Measurements from ENCODE around the gene TMCO4.

Gene TMCO4

DNA sequence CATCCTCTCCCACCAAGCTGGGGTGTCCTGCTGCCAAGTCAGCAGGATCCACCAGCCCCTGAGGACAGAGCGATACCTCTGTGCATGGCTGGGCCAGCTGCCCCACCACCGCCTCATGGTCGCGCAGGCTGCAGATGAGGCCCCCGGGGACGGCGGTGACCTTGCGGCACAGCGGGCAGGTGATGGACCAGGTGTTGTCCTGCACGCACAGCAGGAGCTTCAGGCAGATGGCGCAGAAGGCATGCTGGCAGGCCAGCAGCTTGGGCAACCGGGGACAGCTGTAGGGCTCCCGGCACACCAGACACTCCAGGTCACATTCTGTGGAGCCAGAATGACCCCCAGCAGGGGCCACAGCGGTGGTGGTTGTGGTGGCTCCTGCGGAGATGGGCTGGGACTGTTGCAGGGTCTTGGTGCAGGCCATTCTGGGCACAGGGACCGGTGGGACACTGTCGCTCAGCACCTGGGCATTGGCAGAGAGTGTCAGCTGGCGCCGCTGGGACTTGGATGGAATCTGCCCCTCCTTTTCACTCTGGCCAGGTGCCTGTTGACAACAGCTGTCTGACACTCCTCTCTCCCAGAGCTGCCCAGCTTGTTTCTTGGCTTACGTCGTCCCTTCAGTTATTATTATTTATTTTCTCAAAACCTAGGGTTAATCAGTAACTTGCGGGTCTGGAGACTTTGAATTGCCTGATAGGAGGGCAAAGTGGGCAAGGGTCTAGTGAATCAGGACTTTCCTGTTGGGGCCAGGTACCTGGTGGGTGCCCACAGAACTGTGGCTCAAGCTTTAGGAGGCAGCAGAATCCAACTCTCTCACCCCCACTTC, 15.2 kb upstream of the TMCO4 start, which contains the start of gene RNF186:
RNF186 (minus strand) TSS at position 603 of the 823 bp plus-strand sequence; CDS start at position 421, 182 bp downstream.
- H3K4me3 ChIP-seq (ENCODE audit: low read depth, low read length): no peak within 1 kb of the TSS
- no peaks in the 10 kb centered on the region for H3K36me3 ChIP-seq
- TF ChIP-seq, protein P1, sequence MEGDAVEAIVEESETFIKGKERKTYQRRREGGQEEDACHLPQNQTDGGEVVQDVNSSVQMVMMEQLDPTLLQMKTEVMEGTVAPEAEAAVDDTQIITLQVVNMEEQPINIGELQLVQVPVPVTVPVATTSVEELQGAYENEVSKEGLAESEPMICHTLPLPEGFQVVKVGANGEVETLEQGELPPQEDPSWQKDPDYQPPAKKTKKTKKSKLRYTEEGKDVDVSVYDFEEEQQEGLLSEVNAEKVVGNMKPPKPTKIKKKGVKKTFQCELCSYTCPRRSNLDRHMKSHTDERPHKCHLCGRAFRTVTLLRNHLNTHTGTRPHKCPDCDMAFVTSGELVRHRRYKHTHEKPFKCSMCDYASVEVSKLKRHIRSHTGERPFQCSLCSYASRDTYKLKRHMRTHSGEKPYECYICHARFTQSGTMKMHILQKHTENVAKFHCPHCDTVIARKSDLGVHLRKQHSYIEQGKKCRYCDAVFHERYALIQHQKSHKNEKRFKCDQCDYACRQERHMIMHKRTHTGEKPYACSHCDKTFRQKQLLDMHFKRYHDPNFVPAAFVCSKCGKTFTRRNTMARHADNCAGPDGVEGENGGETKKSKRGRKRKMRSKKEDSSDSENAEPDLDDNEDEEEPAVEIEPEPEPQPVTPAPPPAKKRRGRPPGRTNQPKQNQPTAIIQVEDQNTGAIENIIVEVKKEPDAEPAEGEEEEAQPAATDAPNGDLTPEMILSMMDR (IDR thresholded peaks at IDR 0.05; ENCODE audit: low read depth, low read length): no peak
- H3K9me3 ChIP-seq: no peaks in the 10 kb centered on the region
- no peaks in the 10 kb centered on the region for H3K4me1 ChIP-seq
- DNase-seq: no peak
- no peaks in the 10 kb centered on the region for H3K27me3 ChIP-seq

DNA sequence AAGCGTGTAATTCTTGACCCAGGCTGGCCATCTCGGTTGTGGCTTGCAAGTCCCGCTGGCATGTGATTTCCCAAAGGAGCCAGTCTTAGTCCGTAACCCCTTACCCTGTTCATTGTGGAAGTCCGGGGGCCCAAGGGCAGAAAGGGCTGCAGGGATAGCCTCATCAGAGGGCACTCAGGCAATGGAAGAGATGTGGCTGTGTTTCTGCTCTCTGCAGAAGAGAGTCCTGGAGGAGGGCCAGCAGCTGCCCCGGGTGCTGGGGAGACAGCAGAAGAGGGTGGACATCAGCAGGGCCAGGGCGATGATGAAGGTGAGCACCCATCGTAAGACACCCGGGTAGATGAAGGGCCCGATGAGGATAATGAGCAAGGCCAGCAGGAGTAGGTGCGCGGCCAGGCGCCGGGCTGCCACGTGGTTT, 14.5 kb upstream of the TMCO4 start:
- H3K27me3 ChIP-seq: no peaks in the 10 kb centered on the region
- no peaks in the 10 kb centered on the region for H3K9me3 ChIP-seq
- DNase-seq: no peak
- no peak overlapping the region for H3K4me3 ChIP-seq (ENCODE audit: low read depth, low read length)
- no peaks in the 10 kb centered on the region for H3K36me3 ChIP-seq
- TF ChIP-seq, protein P1 (IDR thresholded peaks at IDR 0.05; ENCODE audit: low read depth, low read length): no peak
- H3K4me1 ChIP-seq: no peaks in the 10 kb centered on the region

DNA sequence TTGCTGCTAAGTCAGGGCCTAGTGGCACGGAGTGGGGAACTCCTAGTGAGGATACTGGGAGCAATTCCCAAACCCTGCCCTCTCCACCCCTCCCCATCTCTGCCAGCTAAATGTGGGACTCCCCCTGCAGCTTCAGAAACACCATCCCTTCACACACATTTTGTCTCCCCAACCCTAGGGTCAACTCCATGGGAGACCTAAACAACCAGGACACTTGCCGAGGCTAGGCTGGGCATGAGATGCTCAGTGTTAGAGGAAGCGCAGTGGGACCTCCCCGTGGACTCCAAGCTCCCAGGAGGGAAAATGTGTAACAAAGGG, 13.9 kb upstream of the TMCO4 start:
- Histone ChIP-seq H3K27me3 (no peaks in the 10 kb centered on the region), H3K9me3 (no peaks in the 10 kb centered on the region), H3K4me3 (ENCODE audit: low read depth, low read length) (no peak overlapping the region), H3K36me3 (no peaks in the 10 kb centered on the region), H3K4me1 (no peaks in the 10 kb centered on the region)
- TF ChIP-seq, protein P1 (IDR thresholded peaks at IDR 0.05; ENCODE audit: low read depth, low read length): no peak
- DNase-seq: no peak

DNA sequence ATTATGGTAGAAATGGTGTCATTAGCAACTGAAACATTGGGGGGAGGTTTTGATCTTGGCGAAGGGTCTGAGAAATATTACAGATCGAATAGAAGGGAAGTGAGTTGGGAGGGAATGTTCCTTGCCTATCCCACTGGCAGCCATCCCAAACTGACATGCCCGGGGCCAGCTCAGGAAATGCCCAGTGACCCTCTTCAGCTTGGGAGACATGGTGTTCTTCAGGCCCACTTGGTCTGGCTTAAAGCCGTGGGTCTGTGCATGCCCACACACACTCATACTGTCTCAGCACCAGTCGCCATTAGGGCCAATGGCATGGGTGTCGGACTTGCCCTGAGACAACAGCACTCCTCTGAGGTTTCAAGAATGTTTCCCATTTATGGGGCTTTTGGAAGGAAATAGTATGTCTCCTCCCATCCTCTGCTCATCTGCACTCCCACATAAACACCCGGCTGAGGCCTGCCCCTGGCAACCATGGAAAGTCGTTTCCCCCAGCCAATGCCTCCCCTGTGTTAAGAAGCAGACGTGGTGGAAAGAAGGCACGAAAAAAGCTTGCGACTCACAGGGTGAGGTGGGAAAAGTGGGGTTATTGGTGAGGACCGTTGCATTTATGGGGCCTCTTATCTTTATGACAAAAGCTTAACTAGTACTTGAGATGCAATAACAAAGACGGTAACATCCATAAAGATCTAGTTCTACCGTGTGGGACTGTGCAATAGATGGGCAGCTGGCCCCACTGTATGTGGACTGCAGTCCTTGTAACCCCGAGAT, 13.3 kb upstream of the TMCO4 start:
- TF ChIP-seq, protein P1 (IDR thresholded peaks at IDR 0.05; ENCODE audit: low read depth, low read length): no peak

DNA sequence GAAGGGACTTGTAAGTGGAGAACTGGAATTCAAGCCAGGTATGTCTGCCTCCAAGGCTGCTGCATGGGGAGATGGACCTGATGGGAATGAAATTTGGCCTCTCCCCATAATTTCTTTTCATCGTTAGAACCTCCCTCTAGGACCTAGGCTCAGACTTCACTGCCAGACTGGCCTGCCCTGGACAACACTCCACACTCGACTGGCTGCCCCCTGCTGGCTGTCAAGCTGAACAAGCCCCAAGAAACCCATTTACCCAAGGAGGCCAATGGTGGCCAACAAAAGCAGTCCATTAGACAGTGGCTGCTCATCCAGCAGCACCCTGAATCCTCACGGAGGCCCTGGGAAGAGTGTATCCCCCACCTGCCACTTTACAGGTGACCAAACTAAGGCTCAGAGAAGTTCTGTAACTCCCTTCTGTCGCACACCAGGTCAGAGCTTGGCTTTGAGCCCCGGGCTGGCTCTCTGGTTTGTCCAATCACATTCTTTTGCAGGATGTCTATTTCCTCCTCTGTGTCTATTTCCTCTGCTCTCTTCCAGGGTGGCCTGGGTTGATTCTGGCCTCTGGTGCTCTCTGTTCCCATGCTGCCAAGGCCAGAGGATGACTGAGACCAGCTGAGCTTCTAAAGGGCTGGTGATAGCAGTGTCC, 11.6 kb upstream of the TMCO4 start:
- DNase-seq: peak; percentile 48
- Histone ChIP-seq H3K36me3 (no peaks in the 10 kb centered on the region), H3K9me3 (no peaks in the 10 kb centered on the region), H3K27me3 (no peaks in the 10 kb centered on the region), H3K4me1 (no peaks in the 10 kb centered on the region), H3K4me3 (ENCODE audit: low read depth, low read length) (no peak overlapping the region)
- TF ChIP-seq, protein P1 (IDR thresholded peaks at IDR 0.05; ENCODE audit: low read depth, low read length): peak; percentile 56

More for the DNA sequence above, 13.3 kb upstream of the TMCO4 start:
- Histone ChIP-seq H3K36me3 (no peaks in the 10 kb centered on the region), H3K4me1 (no peaks in the 10 kb centered on the region), H3K9me3 (no peaks in the 10 kb centered on the region), H3K4me3 (ENCODE audit: low read depth, low read length) (no peak overlapping the region), H3K27me3 (no peaks in the 10 kb centered on the region)
- no peak for DNase-seq

Measured in BE2C (cell line).